Islet of Langerhans (tissue), 1 donor: ENCODE data around the gene OR2A7.
"Not testable (repeated sequence)": the region's sequence is repeated elsewhere in the genome, so short reads cannot be mapped to it uniquely, and the experiment has no call there.

Experiments
- FAIRE-seq: peaks from one replicate; lab custom pipeline; 2011; peaks lifted over from hg19 to GRCh38; lab: Jason Lieb, UNC

Gene OR2A7, protein sequence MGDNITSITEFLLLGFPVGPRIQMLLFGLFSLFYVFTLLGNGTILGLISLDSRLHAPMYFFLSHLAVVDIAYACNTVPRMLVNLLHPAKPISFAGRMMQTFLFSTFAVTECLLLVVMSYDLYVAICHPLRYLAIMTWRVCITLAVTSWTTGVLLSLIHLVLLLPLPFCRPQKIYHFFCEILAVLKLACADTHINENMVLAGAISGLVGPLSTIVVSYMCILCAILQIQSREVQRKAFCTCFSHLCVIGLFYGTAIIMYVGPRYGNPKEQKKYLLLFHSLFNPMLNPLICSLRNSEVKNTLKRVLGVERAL

DNA sequence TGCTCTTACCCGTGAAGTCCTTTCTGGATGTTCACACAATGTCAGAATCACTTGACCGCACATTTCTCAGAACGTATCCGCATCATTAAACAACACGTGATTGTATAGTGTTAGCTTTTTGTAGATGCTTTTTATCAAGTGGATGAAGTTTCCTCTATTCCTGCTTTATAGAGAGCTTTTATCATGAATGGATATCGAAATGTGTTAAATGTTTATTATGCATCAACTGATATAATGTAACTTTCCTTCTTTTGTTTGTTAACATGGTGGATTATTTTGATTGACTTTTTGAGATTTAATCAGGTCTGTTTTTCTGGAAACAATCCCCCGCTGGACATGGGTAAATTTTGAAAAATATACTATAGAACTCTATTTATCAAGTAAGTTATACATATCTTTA, at the start of gene OR2A7:
Gene OR2A7, minus strand, starts transcription at position 101 of the 400 bp plus-strand sequence. CDS start 5,164 bp downstream, outside the sequence.
- FAIRE-seq = not testable (repeated sequence)

- not testable (repeated sequence) for FAIRE-seq
These were observed 47.4 kb upstream of the OR2A7 start, which contains the start of gene OR2A1 for GRCh38 chr7:144311872-144312469. OR2A1 (plus strand) TSS chr7:144312419; CDS start chr7:144318125, 5,706 bp downstream.

GRCh38 chr7:144311218-144311617, 46.6 kb upstream of the OR2A7 start:
- FAIRE-seq = not testable (repeated sequence)

DNA sequence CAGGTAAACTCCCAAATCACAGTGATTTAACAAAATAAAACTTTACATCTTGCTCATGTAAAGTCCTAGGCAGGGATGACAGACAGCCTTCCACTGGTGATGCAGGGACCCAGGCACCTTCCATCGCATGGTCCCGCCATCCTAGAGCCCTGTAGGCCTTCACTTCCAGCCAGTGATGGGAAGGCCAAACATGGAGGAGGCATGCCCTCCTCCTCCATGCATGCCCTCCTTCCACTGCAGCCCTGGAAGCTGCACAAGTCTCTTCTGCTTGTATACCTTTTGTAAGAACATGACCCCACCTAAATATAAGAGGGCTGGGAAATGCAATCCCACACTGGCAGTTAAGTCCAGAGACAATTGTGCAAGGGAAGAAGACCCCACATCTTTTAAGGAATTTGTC, 45.1 kb upstream of the OR2A7 start:
- FAIRE-seq = not testable (repeated sequence)

DNA sequence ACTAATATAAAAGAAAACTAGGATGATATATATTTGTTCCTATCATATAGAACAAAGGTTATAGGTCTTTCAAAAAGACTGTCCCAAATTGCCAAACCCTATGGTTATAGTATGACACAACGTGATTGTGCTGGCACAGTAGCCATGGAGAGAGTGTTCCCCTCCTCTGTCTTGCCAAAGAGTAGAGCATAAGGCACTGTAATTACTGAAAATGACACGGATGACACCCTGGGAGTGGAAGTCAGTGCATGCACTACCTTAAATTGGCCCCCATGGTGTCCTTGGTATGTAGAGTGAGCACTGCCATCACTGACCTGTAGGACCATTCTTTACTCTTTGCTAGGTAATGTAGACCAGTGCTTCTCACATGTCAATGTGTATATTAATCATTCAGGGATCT, 40.6 kb upstream of the OR2A7 start:
- FAIRE-seq = not testable (repeated sequence)

DNA sequence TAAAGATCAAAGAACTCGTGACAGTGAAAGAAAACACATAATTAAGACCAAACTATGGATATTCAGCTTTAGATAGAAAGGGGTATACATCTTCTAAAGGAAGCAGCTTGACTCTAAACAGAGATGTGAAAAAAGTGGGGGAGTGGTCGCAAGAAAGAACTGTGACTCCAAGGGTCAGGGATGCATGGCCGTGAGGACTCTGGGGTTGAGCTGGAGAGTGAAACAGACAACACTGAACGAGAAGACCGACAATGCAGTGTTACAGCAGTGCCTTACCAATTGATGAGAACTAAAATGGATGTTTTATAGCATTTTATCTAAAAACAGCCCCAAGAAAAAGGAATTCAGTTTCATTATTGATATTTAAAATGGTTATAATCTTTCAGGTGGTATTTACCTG, 39.0 kb upstream of the OR2A7 start:
- not testable (repeated sequence) for FAIRE-seq

GRCh38 chr7:144302578-144303303, 38.1 kb upstream of the OR2A7 start:
- FAIRE-seq = not testable (repeated sequence)

DNA sequence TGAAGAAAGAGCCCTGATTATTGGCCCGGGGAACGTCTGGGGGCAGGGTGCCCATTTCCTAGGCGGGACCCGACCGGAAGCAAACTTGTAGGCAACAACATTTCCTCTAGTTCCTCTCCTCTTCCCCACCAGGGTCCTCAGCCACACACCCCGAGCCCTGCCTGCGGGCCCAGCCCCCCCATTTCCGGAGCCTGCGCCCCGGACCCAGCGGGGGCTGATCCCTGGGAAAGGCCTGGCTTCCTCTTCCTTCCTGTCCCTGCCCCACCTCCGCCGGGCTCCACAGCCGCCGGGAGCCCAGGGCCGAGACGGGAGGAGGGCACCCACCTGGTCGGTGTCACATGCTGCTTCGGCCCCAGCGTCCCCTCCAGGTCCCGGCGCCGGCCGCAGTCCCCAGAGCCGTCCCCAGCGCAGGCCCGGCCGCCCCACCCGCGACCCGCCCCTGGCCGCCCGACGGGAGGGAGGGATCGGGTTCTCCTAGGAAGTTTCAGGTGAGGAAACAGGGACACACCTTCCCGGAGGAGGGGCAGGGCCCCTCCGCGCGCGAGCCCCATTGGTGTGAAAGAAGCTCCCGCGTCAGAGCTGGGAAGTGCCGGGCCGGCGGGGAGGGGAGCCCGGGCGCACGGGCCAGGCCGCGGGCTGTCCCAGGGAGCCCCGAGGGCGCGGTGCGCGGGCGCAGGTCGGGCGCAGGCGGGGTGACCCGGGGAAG, 29.4 kb upstream of the OR2A7 start:
- not testable (repeated sequence) for FAIRE-seq

DNA sequence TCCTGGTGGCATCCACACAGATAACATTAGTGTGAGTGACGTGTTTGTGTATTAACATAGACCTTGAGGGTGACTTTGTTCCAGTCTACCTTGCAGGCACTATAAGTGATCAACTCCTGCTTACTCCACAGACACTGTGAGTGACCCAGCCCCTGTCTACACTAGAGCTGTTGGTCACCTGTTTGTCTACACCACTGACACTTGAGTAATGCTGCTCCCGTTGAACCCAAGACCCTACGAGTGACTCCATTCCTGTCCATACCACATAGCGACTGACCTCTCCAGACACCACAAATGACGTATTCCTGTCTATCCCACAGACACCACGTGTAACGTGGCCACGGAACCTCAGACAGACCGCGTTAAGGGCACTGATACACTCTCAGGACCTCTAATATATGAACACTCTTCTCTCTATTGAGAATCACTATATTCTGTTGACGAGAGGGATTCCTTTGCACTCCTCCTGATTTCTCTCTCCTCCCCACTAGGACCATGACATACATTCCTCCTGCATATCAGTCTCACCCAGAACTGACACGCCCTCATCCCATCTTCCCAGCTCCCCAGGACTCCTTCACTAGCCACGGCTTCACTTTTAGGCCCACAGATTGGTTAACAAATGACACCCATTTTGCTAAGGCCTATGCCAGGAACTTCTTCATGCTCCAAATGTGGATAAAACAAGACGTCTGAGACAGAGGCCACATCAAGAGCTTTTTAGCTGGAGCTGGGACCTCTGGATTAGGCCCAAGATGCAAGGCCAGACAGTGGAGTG, 28.0 kb upstream of the OR2A7 start:
- FAIRE-seq = not testable (repeated sequence)

DNA sequence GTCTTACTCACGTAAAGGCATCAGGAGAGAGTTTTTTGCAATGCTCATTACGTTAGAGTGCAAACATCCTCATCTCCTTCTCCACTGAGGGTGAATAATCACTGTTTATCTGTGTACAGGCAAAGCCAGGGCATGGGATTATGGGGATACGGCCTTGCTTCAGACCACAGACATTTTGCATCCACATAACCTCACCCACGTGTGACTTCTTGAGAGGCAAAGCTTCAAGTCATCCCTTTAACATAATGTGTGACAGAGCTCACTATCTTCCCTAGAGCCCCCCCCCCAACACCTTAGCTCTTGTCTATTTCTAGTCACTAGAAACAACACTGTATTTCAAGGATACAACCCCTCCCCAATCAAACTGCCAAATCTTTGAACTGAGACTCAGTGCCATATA, 27.0 kb upstream of the OR2A7 start:
- FAIRE-seq = not testable (repeated sequence)

DNA sequence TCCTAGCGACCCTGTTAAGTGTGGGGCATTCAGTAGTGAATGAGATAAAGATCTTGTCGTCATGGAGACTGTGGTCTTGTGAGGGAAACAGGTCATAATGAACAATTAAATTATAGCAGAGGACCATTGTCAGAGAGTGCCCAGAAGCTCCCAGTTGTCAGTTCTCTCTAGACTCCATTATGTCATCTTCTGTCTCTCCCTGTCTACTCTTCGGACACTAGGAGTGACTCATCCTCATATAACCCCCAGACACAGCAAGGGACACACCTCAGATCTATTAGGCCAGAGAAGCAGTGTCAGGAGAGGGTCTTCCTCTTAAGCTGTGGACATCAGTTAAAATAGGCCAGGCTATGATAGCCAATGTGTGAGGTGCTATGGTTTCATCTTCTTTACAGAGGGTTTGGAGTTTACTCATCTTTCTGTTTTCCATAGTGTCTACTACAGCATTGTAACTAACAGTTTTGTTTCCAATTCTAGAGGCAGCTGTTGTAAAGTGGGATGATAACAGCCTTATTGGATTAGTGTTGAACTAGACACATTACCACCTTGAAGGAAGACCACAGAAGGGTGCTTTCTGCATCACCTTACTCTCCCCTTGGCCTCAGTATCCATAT, 22.7 kb upstream of the OR2A7 start:
- not testable (repeated sequence) for FAIRE-seq

GRCh38 chr7:144283716-144284115, 19.1 kb upstream of the OR2A7 start:
- FAIRE-seq = not testable (repeated sequence)

DNA sequence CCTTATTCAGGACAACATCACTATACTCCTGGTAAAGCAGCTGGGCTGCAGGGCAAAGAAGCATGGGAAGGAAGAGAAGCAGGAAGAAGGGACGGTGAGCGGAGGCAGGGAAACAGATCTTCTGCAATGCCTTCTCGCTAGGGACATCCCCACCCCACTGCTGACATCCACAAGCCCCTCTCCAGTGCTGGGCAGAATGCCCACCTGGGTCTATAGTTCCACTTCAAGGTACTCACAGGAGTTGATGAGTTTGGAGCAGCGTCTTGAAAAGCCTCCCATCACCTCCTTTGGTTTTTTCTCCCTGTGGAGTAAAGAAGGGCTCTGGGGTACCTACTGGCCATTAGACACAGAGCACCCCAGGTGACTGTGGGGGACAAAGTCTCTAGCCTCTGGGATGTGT, 17.9 kb upstream of the OR2A7 start:
- FAIRE-seq = not testable (repeated sequence)

GRCh38 chr7:144281981-144282380, 17.4 kb upstream of the OR2A7 start:
- not testable (repeated sequence) for FAIRE-seq

- FAIRE-seq = not testable (repeated sequence)
These were observed 15.4 kb upstream of the OR2A7 start for GRCh38 chr7:144280010-144280409.

- not testable (repeated sequence) for FAIRE-seq
These were observed 10.7 kb upstream of the OR2A7 start for GRCh38 chr7:144275281-144275680.

- FAIRE-seq = not testable (repeated sequence)
These were observed 4.6 kb upstream of the OR2A7 start, which contains the start of gene CTAGE8 for GRCh38 chr7:144269188-144269587. CTAGE8 (minus strand) TSS chr7:144269288; CDS start chr7:144269250, 38 bp downstream.

- FAIRE-seq = not testable (repeated sequence)
These were observed 2.5 kb downstream of the OR2A7 start for GRCh38 chr7:144262128-144262527.

- FAIRE-seq = not testable (repeated sequence)
These were observed 5.5 kb downstream of the OR2A7 start for GRCh38 chr7:144259067-144259466.

DNA sequence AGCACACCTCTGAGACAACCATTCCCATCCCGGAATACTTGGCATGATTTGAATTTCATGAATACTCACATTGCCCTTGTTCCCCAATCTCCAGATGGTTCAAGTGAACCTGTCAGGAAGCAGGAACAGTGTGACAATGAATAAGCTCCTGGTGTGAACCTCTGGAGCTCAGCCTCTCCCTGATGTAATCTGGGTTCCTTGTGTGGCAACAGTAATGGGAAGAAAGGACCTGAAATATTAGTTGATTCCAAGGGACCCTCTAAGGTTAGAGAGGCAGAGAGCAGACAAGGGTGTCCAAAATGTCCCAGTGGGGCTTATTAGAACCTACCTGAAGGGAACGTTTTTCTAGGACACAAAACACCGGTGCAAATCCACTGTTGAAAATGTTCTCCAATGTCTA, 8.5 kb downstream of the OR2A7 start:
- FAIRE-seq = no peak

DNA sequence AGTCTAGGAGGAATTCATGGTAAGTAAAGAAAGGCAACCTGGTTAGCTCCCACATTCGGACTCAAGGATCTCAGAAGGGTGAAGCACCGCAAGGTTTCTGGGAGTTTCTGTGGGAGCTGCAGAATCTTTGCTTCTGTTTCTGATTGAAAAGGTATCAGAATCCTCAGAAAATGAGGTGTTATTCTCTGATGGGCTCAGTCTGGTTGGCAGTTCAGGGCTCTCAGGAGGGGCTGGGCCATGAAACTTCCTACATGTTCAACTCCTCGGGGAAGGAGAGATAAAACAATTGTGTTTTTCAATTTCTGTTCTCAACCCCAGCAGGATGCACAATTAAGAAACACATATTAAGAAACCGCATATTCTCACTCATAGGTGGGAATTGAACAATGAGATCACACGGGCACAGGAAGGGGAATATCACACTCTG, 9.1 kb downstream of the OR2A7 start:
- FAIRE-seq = no peak
